GM21390 (cell line): ENCODE data around the gene TMEM165.

Source experiments
- ATAC-seq: cut with Tn5 transposase; IDR thresholded peaks from one replicate; pipeline ENCODE4 v1.9.1; 2021; ENCODE audit not compliant: unreplicated experiment

The TMEM165 gene

GRCh38 chr4:55447108-55447708, 51.5 kb downstream of the TMEM165 start:
- no peak for ATAC-seq

DNA sequence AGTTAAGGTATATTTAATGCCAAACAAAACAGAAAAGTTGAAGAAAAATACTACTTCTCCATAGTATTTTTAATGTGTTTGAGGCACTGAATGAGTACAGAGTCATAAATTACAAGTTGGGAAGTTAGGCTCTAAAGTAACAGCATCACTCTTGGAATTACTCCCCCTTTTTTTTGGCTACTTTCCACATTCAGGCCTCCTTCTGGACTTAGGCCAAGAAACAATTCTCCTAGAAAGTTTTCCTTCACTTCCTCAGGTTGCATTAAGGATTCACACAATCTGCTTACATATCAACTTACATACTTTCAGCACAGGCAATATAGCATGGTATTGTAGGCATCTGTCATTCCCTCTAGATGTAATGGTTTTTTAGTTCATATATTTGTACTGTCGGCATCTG, 52.1 kb downstream of the TMEM165 start:
- ATAC-seq, result no peak

GRCh38 chr4:55450566-55450965, 54.8 kb downstream of the TMEM165 start:
- no peak for ATAC-seq

DNA sequence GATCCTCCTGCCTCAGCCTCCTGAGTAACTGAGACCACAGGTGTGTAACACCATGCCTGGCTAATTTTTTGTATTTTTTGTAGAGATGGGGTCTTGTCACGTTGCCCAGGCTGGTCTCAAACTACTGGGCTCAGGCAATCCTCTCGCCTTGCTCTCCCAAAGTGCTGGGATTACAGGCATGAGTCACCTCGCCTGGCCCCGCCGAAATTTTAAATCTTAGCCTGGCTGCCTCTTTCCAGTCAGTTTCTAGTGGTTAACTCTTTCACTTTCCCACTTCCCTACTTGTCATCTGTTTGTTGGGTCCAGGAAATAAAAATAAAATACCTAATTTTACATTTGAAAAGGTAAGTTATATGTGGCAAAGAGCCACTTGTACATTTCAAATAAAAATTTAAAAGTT, 62.4 kb downstream of the TMEM165 start:
- no peak for ATAC-seq

- no peak for ATAC-seq
Observed at GRCh38 chr4:55458611-55459010, 62.9 kb downstream of the TMEM165 start.

DNA sequence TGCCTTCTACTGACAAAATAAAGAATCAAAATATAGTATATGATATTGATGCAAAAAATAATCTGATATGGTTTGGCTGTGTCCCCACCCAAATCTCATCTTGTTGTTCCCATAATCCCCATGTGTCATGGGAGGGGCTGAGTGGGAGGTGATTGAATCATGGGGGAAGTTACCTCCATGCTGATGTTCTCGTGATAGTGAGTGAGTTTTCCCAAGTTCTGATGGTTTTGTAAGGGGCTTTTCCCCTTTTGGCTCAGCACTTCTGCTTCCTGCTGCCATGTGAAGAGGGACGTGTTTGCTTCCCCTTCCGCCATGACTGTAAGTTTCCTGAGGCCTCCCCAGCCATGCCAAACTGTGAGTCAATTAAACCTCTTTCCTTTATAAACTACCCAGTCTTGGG, 70.2 kb downstream of the TMEM165 start:
- ATAC-seq, result no peak

- no peak for ATAC-seq
Observed at GRCh38 chr4:55468724-55469123, 73.0 kb downstream of the TMEM165 start.

DNA sequence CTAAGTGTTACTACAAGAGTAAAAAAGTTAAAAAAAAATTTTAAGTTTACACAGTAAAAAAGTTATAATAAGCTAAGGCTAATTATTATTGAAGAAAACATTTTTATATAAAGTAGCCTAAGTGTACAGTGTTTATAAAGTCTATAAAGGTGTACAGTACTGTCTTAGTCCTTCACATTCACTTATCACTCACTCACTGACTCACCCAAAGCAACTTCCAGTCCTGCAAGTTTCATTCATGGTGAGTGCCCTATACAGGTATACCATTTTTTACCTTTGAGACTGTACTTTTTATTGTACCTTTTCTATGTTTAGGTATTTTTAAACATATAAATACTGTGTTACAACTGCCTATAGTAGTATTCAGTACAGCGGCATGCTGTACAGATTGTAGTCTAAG, 74.2 kb downstream of the TMEM165 start:
- ATAC-seq, result no peak
